GM12873 (cell line): ENCODE results near the gene FBXW9.

Experiments
- CTCF ChIP-seq: IDR thresholded peaks from 2 replicates; pipeline ENCODE4 v1.5.1; 2012; ENCODE audit warnings: low read depth, mild to moderate bottlenecking, moderate library complexity, low read length, control low read depth; ENCODE audit not compliant: insufficient read depth; ENCODE audit errors: missing control alignments

FBXW9 gene

DNA sequence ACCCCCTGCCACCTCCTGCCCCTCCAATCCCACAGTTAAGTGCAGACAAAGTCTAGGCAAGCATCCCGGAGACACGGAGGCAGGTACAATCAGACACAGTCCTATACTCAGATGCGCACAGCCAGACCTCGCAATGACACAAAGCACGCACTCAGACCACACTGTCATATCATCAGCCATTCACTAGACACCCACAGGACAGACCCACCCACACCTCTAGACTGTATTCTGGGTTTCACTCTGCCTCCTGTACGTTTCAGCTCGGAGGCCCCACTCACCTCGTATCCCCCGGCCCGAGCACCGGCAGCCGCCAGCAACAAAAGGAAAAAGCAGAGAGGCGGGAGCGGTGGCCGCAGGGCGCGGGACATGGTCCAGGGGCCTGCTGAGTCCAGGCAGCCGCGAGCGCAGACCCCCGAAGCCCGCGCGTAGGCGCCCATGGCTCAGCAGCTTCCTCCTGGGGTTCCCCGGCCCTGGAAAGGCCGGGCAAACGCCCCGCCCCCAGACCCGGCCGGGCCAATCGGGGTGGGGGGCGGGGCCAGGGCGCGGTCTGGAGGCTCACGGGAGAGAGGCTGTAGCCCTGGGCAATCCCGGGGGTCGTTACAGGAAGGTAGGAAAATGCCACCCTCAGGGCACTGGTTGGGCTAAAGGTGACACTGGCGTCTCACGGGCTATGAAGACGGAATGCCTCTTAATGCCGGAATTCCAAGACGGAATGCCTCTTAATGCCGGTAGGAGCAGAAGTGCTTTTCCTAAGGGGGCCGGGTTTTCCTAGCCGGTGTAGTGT, 30.0 kb downstream of the FBXW9 start, which contains the start of the genes MAN2B1 and WDR83:
Gene MAN2B1 (minus strand): TSS at position 478 of the 784 bp plus-strand sequence. CDS start 41 bp downstream, at position 437.
Gene WDR83 (plus strand): TSS at position 543 of the 784 bp plus-strand sequence. CDS start 2,984 bp downstream, outside the sequence.
- no peak for TF ChIP-seq CTCF

GRCh38 chr19:12665671-12666264, 30.7 kb downstream of the FBXW9 start:
- no peak for TF ChIP-seq CTCF

- no peak for TF ChIP-seq CTCF
Observed at GRCh38 chr19:12665281-12665573, 31.2 kb downstream of the FBXW9 start.

GRCh38 chr19:12664406-12665280, 31.8 kb downstream of the FBXW9 start:
- TF ChIP-seq CTCF: no peak

GRCh38 chr19:12660980-12661379, 35.5 kb downstream of the FBXW9 start:
- no peak for TF ChIP-seq CTCF

- no peak for TF ChIP-seq CTCF
Observed at GRCh38 chr19:12657966-12658365, 38.5 kb downstream of the FBXW9 start.
